GM19397 (cell line): ENCODE measurements around the gene PLLP.
"Not testable (repeated sequence)": the region's sequence is repeated elsewhere in the genome, so short reads cannot be mapped to it uniquely, and the experiment has no call there.

ENCODE experiments used
- ATAC-seq: cut with Tn5 transposase; IDR thresholded peaks from one replicate; pipeline ENCODE4 v1.9.1; 2021; ENCODE audit warnings: mild to moderate bottlenecking, moderate library complexity; ENCODE audit not compliant: unreplicated experiment

PLLP gene

DNA sequence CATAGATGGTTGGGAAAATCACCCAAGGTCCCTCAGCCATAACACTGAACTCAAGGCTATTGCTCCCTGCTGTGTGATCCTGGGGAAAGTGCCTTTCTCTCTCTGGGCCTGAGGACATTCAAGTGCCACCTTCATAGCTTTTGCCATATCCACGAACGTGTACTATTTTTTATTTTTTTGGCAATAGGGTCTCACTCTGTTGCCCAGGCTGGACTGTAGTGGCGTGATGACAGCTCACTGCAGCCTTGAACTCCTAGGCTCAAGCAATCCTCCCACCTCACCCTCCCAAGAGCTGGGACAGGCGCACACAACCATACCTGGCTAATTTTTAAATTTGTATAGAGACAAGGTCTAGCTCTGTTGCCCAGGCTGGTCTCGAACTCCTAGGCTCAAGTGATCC, 10.6 kb downstream of the PLLP start:
- no peak for ATAC-seq

DNA sequence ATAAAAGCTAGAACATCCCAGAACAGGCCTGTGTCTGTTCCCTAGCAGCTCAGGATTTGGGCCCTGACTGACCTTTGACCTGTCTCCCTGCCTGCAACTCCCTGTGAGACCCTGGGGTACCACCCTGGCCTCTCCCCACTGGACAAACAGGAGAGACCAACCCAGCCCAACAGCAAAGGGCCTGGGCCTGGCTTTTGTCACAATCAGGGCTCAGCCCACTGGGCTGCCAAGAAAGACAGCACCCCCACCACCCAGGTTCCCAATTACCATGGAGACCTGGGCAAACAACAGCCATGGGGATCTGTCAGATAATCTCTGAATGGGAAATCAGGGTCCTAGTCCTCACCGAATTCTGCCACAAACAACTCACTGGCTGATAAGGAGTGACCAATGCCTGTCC, 11.1 kb downstream of the PLLP start:
- no peak for ATAC-seq

DNA sequence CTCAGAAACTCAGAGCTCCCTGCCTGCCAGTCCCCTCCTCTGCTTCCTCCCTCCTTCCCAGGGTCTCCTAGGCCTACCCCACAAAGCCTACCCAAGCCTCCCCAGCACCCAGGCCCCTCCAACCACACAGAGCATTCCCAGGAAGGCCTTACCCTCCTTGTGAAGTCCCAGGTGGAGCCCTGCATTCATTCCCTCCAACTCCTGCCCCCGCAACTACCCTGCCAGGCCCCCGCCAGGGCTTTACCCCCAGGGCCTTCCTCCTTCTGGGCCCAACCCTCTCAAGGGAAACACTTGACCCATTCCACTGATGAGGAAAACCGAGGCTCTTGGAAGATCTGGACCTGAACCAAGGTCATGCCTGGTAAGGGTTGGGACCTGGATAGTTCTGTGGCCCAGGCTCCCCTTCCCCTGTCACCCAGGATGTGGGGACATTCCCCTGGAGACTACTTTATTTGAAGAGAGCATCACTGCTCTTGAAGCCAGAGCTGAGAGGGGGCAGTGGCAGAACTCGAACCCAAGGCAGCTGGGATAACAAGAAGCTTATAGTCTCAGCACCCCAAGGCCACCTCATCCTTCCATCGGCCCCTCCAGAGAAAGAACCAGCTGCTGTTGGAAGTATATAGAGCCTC, 12.5 kb downstream of the PLLP start:
- ATAC-seq, result no peak

DNA sequence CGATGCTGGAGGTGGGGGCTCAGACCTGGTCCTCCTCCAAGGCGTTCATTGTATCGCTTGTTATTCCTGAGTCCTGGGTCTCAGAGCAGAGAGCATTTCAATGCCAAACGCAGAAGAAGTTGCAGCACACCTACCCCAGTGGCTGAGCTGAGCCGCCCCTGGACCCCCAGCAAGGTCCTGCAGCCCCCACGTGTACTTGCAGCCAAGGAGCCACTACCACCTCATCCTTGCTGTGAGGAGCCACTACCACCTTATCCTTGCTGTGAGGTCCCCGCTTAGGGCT, 13.5 kb downstream of the PLLP start:
- ATAC-seq, result no peak

DNA sequence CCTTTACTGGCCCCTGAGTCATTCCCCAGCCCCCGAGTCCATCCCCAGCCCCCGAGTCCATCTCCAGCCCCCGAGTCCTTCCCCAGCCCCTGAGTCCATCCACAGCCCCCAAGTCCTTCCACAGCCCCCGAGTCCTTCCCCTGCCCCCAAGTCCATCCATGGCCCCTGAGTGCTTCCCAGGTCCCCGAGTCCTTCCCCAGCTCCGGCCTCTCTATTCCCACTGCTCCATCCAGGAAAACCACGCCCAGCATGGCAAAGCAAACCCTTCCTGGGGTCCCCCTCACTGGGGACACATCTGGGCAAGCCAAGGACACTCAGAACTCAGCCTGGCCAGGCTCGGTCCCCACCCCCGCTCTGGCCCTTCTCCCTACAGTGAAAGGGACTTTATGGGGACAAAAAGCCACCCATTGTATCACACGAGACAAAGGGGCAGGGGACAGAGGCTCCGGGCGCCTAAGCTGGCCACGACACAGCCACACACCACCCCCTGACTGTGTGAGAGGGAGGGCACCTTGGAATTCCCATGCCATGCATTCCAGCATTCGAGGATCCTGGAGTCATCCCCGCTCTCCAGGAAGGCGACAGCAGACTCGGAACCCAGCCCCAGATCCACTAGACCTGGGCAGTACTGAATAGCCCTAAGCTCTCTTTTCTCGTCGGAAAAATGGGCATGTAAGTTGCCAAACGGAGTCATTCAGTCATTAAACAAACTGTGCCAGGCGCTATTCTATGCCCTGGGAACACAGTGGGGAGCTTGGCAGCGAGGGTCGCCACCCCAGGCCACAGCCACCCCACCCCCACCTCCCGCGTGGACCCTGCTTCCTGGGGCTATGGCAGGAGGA, 14.0 kb downstream of the PLLP start:
- ATAC-seq, result no peak

DNA sequence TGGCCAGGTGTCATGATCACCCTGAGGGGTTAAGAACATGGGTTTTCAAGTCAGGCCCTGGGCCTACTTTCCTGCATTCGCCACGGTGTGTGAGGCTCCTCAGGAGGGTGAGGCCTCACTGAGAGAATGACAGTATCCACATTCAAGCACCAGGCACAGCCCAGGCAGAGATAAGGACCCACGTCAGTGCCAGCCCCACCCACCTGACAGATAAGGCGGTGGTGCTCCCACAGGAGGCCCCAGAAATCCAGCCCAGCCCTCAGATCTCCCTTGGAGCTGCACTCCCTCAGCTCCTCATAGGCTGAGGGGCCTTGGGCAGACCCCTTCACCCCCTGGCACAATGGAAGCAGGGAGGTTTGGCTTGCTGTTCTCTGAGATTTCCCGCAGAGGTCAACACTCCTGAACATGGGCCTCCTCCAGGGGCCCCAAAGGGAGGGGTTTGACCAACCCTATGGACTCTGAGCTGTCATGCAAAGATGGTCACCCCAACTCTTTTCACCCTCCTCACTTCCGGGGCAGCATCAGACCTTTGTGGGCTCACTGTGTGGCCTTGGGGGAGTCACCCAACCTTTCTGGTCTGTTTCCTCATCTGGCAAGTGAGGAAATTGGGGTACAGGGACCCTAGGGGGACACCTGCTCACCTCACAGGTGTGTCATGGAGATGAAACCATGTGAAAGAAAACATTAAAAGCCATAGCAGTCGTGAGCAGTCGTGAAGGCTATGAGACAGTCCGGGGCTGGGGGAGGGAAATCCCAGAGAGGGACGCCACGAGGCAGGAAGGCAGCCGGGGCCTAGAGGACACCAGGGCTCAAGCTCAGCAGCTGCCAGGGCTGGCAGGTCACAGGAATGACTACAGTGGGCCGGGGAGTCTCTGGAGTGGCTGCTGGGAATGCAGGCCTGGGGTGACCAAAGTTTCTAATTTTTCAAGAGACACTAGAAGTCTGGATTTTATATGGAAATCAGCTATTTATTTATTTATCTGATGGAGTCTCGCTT, 15.4 kb downstream of the PLLP start:
- ATAC-seq, result no peak

DNA sequence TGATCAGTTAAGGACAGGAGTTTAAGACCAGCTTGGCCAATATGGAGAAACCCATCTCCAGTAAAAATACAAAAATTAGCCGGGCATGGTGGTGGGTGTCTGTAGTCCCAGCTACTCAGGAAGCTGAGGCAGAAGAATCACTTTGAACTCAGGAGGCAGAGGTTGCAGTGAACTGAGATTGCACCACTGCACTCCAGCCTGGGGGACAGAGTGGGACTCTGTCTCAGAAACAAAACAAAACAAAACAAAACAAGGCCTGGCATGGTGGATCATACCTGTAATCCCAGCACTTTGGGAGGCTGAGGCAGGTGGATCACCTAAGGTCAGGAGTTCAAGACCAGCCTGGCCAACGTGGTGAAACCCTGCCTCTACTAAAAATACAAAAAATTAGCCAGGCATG, 17.1 kb downstream of the PLLP start:
- ATAC-seq, result not testable (repeated sequence)

DNA sequence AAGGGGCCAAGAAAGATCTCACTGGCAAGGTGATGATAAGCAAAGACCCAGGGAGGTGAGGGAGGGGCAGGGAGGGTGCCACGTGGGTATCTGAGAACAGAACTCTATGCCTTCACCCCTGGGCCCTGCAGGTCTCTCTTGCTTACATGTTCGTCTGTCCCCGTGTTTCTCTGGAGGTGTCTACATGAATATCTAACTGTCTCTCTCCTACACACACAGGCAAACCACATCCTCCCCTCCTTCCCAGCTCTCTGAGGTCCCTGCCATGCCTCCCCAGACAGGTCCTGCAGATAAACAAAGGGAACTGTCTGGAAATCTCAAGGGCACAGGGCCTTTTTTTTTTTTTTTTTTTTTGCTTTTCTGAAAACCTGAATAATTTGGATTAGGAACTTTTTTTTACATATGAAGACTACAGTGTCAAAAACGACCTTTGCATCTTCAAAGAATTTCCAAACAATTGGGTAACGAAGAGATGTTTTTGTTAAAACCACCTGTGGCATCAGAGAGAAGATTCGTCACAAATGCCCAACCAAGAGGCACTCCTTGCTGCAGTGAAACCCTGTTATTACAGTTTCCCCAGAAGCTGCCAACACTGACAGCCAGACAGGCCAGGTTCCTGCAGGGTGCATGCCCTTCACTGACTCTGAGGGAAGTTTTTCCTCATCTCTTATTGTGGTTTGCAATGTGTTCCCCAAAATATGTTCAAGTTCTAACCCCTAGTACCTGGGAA, 17.8 kb downstream of the PLLP start:
- no peak for ATAC-seq

DNA sequence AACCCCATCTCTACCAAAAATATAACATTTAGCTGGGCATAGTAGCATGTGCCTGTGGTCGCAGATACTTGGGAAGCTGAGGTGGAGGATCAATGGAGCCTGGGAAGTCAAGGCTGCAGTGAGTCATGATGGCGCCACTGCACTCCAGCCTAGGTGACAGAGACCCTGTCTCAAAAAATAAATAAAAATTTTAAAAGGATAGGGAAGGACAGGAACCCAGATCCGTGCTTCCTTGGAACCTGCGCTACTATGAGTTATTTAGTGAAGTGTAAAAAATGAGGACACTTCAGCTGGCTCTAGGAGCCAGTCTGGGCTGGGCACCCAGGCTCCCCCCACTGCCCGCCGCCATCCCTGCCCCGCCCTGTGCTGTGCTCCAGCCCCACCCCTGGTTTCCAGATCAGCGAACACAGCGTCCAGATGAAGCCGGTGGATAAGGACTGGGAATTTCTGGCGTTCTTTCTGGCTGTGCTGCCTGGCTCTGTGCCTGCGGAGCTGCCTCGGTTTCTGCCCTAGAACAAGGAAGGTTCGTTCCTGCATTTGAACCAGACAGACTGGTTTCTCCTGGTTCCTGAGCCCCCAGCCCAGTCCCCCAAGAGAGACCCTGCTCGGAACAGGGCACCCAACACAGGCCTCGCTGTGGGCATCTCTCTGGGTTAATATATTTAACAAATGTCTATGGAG, 18.5 kb downstream of the PLLP start:
- ATAC-seq, result no peak

DNA sequence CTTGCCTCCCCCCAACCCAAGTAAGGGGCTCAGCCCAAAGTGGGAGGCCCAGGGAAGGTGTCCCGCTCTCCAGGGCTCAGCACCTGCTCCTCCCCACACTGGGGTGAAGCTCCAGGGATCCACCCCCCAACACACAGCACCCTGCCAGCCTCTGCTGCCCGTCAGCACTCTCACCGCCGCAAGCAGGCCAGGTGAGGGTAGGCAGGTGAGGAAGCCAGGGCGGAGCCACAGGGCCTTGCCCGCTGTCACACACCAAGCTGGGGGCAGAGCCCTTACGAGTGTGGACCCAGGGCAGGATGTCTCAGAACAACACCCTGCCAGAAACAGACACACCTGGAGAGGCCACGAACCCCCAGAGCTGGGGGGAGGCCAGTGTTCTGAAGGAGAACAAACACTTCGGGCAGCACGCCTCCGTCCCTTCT, 19.5 kb downstream of the PLLP start:
- no peak for ATAC-seq

DNA sequence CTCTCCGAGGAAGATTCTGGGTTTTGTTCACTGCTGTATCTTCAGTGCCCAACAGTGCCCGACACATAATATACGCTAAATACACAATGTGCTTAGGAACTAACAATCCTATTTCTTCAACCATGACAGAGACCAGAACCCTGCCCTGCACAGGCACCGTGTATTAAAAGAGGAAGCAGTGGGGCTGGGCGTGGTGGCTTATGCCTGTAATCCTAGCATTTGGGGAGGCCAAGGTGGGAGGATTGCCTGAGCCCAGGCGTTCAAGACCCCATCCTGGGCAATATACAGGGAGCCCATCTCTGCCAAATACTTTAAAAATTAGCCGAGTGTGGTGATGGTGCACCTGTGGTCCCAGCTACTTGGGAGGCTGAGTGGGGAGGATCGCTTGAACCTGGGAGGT, 20.1 kb downstream of the PLLP start:
- no peak for ATAC-seq

DNA sequence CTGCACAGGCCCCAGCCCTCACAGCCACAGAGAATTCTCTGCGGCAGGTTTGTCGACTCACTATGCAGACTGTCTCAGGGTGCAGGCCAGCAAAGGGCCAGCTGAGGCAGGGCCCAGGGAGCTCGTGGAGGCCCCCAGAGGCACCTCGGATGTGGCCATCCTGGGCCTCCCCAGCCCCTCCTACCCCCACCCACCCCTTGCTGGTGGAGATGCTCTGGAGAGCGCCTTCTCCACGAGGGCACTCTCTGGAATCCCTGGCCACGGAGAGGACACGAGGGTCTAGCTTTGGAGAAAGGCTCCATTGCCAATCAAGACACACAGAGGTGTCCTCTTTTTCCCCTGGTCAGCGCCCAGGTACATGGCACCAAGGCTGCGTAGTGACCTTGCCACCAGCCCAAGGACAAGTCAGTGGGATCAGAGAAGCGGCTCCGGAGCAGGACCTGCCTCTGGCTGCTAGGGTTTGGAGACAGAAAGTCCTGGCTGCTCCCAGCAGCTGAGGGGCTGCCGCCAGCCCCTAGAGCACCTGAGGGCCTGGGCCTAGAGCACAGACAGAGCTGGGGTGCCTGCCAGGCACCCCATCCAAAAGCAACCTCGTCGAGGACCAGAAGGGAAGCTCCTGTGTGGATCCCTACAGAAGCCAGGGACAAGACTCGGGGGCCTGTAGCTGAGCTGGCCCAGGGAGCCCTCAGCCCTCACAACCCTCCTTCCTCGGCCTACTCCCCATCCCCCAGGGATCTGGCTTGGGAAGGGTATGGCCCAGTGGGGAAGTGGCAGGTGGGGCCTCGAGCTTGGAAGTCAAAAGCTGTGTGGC, 20.7 kb downstream of the PLLP start:
- no peak for ATAC-seq

DNA sequence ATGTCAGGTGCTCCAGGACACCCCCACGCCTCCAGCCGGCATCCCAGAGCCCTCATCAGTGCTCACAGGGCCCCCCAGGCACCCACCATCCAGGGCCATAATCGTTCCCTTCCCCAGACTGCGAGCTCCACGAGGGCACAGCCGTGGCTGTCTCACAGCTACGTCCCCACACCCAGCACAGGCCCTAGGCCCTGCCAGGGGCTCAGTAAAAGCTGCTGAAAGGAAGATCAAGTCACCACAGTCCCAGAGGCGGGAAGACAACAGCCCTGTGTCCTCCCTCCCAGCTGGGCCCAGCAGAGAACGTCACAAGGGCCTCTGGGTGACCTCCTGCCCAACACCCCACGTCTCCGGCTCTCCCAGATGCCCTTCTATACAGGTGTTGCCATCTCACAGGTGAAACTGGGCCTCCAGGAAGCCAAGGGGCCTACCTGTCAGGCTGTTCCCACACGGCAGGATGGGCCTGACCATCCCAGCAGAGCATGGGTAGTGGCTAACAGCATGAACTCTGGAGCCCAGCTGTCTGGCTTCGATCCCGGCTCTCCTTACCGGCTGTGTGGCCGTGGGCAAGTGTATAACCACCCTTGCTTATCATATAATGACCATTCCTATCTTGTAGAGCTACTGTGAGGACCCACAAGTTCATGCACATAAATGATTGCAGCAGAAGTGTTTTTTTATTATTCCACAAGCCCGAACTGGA, 21.5 kb downstream of the PLLP start:
- no peak for ATAC-seq

DNA sequence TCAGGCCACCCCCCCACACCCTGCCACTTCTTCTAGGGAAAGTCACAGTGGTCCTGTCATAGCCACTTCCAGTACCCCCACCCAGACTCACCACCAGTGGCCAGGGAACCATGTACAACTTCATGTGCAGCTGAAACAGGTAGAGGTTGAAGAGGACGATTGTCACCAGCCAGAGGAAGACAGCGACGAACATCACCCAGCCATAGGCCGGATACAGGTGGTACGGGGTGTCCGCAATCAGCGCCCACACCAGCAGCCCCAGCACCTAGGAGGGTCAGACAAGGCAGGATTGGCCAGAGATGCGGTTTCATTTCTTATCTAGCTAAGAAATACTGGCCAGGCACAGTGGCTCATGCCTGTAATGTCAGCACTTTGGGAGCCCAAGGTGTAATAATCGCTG, 22.7 kb downstream of the PLLP start:
- ATAC-seq, result no peak

DNA sequence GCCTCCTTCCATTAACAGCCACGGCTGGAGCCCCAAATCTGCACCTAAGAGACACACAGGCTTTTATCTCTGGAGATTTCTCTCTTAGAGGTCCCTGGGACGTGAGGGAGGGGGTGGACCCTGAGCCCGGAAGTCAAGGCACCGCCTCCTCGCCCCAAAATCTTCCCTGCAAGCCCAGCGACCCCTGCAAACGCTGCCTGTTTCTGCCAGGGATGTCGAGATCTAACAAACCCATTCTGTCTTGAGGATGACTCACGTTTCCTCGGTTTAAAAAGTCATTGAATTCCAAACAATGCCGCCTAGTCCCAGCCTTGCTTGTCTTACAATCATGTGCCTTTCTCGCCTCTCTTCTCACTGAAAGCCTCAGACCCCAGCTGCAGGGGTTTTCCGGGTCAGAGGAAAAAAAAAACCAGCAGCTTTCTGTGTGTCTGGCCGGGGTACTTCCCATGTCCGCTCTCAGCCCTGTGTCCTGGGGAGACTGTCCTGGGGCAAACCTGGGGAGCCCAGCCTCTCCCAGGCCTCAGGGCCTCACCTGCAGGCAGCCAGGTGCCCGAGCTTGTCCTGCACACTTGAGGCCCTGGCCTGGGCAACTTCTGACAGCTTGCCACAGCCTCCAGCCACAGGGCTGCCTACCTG, 24.1 kb downstream of the PLLP start:
- no peak for ATAC-seq

DNA sequence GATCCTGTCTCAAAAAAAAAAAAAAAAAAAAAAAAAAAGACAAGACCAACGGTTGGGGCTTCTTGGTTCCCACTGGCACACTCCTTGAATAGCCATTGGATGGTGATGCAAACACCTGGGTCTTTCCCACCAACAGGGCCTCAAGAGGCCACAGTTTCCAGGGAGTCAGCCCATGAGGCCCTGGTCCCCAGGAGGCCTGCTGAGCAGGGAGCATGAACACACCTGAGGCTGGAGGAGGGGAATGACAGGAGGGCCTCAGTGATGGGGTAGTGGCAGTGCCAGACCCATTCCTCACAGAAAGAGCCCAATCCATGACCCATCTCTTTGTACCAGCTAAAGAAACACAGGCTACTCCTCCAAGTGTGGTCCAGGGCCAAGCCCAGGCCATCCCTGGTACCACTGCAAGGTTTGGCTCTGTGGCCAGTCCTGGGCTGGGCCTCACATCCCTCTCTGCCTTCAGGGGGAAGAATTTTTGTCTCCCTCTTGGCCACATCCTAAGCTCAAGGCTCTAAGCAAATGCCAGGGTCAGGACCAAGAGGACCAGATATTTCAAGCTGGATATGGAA, 25.5 kb downstream of the PLLP start:
- no peak for ATAC-seq

DNA sequence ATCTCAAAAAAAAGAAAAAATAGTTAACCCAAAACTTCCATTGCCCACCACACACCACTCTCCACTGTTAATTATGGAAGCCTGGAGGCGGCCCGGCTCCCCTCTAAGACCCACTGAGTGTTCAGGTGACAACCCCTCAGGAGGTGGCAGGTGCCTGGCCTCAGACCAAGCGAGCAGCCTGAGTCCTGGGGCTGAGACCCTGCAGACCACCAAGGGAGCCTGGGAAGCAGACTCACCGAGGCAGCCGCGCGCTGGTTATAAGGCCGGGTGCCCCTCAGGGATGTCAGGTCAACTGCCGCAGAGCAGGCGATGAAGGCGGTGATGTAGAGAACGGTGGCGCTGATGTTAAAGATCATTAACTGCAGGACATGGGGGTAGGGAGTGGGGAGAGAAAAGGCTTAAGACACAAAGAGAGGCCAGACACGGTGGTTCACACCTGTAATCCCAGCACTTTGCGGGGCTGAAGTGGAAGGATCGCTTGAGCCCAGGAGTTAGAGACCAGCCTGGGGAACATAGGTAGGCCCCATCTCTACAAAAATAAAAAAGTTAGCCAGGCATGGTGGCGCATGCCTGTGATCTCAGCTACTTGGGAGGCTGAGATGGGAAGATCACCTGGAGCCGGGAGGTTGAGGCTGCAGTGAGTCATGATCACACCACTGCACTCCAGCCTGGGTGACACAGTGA, 26.1 kb downstream of the PLLP start:
- no peak for ATAC-seq
